WTC11 (cell line): ENCODE results near the gene MAP1LC3A. TPM values are rescaled to one million over a fixed set of nuclear protein-coding genes. Genes with fewer than 3 reads are reported as not detected.

Source experiments
- ATAC-seq: fragments of 200-7000 bp; cut with Tn5 transposase; 2 replicates; pipeline ENCODE4 v1.10.0; 2021; ENCODE audit warnings: mild to moderate bottlenecking, moderate library complexity
- CTCF ChIA-PET: fragments of 300-600 bp; sonication (Branson Sonifier 250); formaldehyde crosslinking; loops from one replicate; lab custom pipeline; 2021; ENCODE audit warnings: antibody characterized with exemption; lab: Charles Lee
- POLR2A ChIA-PET: fragments of 350-600 bp; sonication (Branson Sonifier 250); formaldehyde crosslinking; loops from one replicate; lab custom pipeline; 2021; ENCODE audit warnings: antibody characterized with exemption; lab: Charles Lee
- DNase-seq: peaks from one replicate; pipeline ENCODE4 v3.0.0; 2021; ENCODE audit warnings: low spot score
- H3K27ac Mint-ChIP-seq: 2 replicates; pipeline ENCODE4 v1.8.0; 2021; ENCODE audit warnings: mixed read lengths
- H3K27me3 Mint-ChIP-seq: 2 replicates; pipeline ENCODE4 v1.8.0; 2021; ENCODE audit warnings: low read depth, mild to moderate bottlenecking, moderate library complexity, mixed read lengths
- H3K36me3 Mint-ChIP-seq: 2 replicates; pipeline ENCODE4 v1.8.0; 2021; ENCODE audit warnings: mixed read lengths
- H3K4me1 Mint-ChIP-seq: 2 replicates; pipeline ENCODE4 v1.8.0; 2022; ENCODE audit warnings: mixed read lengths
- H3K4me3 Mint-ChIP-seq: 2 replicates; pipeline ENCODE4 v1.8.0; 2021; ENCODE audit warnings: mild to moderate bottlenecking, moderate library complexity, mixed read lengths
- H3K9me3 Mint-ChIP-seq: 2 replicates; pipeline ENCODE4 v1.8.0; 2021; ENCODE audit warnings: mixed read lengths
- CBFB ChIP-seq: sonication (generic); formaldehyde crosslinking; IDR thresholded peaks from 2 replicates; pipeline ENCODE4 v1.8.1; 2022; ENCODE audit warnings: mild to moderate bottlenecking, low read depth, missing genetic modification reagents
- FOXK1 ChIP-seq: sonication (generic); formaldehyde crosslinking; IDR thresholded peaks from 2 replicates; pipeline ENCODE4 v1.8.0; 2022; ENCODE audit warnings: mild to moderate bottlenecking, moderate library complexity, missing genetic modification reagents
- HMGA2 ChIP-seq: fragments of 250-450 bp; sonication (Bioruptor Pico); IDR thresholded peaks from 2 replicates; pipeline ENCODE4 v1.4.0; 2021; ENCODE audit warnings: mild to moderate bottlenecking, moderate library complexity
- NR3C1 ChIP-seq: sonication (generic); formaldehyde crosslinking; conservative IDR thresholded peaks from 2 replicates; pipeline ENCODE4 v1.8.1; 2023; ENCODE audit warnings: low read depth, mild to moderate bottlenecking, missing genetic modification reagents
- ZNF219 ChIP-seq: sonication (generic); formaldehyde crosslinking; IDR thresholded peaks from 2 replicates; pipeline ENCODE4 v1.8.0; 2023; ENCODE audit warnings: missing genetic modification reagents, mild to moderate bottlenecking, borderline replicate concordance
- ZNF232 ChIP-seq: sonication (generic); formaldehyde crosslinking; IDR thresholded peaks from 2 replicates; pipeline ENCODE4 v1.8.0; 2022; ENCODE audit warnings: mild to moderate bottlenecking, missing genetic modification reagents
- ZNF317 ChIP-seq: sonication (generic); formaldehyde crosslinking; IDR thresholded peaks from 2 replicates; pipeline ENCODE4 v1.8.1; 2023; ENCODE audit warnings: low read depth, mild to moderate bottlenecking, moderate library complexity, missing genetic modification reagents, borderline replicate concordance
- total RNA-seq: library from RNA; stranded (reverse); gene quantifications from 3 replicates; pipeline ENCODE4 v1.2.3, GENCODE V29; 2021
- TF ChIP-seq, protein P1 (sequence below): sonication (generic); formaldehyde crosslinking; IDR thresholded peaks from 2 replicates; pipeline ENCODE4 v1.8.1; 2023; ENCODE audit warnings: mild to moderate bottlenecking, missing genetic modification reagents
- TF ChIP-seq, protein P2 (sequence below): fragments of 250-450 bp; sonication (Bioruptor Pico); IDR thresholded peaks from 2 replicates; pipeline ENCODE4 v1.9.0; 2021; ENCODE audit warnings: mild to moderate bottlenecking
- TF ChIP-seq, protein P3 (sequence below): fragments of 250-450 bp; sonication (Bioruptor Pico); IDR thresholded peaks from 2 replicates; pipeline ENCODE4 v1.9.0; 2021; ENCODE audit warnings: mild to moderate bottlenecking
- TF ChIP-seq, protein P4 (sequence below): fragments of 250-450 bp; sonication (Bioruptor Pico); IDR thresholded peaks from 2 replicates; pipeline ENCODE4 v2.1.2; 2022; ENCODE audit warnings: mild to moderate bottlenecking, moderate library complexity
- TF ChIP-seq, protein P5 (sequence below): sonication (generic); formaldehyde crosslinking; IDR thresholded peaks from 2 replicates; pipeline ENCODE4 v1.8.0; 2022; ENCODE audit warnings: mild to moderate bottlenecking, missing genetic modification reagents
- TF ChIP-seq, protein P6 (sequence below): sonication (generic); formaldehyde crosslinking; IDR thresholded peaks from 2 replicates; pipeline ENCODE4 v1.8.1; 2022; ENCODE audit warnings: low read depth, missing genetic modification reagents, borderline replicate concordance
- TF ChIP-seq, protein P7 (sequence below): sonication (generic); formaldehyde crosslinking; IDR thresholded peaks from 2 replicates; pipeline ENCODE4 v1.8.0; 2022; ENCODE audit warnings: missing genetic modification reagents
- TF ChIP-seq, protein P8 (sequence below): sonication (generic); formaldehyde crosslinking; IDR thresholded peaks from 2 replicates; pipeline ENCODE4 v1.8.1; 2022; ENCODE audit warnings: mild to moderate bottlenecking, missing genetic modification reagents, moderate library complexity, borderline replicate concordance

Gene MAP1LC3A
- total RNA-seq, 1 experiment from 2014 or later, result 7.5 TPM

DNA sequence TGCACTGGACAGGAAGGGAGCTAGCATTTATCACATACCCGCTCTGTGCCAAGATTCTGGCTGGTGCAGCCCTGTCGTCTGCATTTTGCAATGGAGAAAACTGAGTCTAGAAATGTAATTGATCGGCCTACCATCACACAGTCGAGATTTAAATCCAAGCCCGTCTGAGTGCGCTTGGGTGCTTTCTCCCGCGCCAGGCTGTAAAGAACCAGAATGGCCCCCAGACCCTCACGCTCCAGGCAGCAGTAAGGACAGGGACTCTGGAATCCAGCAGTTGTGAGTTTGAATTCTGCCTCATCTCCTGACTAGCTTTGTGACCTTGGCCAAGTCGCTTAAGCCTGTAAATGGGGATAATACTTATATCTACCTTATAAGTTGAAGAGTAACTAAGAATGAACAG, 31.5 kb upstream of the MAP1LC3A start:
- peaks cover 8% of the 10 kb centered on the region for H3K4me1 Mint-ChIP-seq
- ChIA-PET CTCF (interaction anchor here (0.8 to 2.3 kb wide), 2 partner anchors 187 to 336 kb away, joined by 5 to 6 read pairs; no protein-coding TSS in a partner anchor), POLR2A (no interaction called here)
- H3K27ac Mint-ChIP-seq, result no peak overlapping the region; the same call in 1 of the 2 replicates
- no peak for TF ChIP-seq FOXK1 (CRISPR knock-in tag)
- TF ChIP-seq, protein P1, sequence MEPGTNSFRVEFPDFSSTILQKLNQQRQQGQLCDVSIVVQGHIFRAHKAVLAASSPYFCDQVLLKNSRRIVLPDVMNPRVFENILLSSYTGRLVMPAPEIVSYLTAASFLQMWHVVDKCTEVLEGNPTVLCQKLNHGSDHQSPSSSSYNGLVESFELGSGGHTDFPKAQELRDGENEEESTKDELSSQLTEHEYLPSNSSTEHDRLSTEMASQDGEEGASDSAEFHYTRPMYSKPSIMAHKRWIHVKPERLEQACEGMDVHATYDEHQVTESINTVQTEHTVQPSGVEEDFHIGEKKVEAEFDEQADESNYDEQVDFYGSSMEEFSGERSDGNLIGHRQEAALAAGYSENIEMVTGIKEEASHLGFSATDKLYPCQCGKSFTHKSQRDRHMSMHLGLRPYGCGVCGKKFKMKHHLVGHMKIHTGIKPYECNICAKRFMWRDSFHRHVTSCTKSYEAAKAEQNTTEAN (CRISPR knock-in tag), result no peak
- TF ChIP-seq CBFB (CRISPR knock-in tag), result no peak
- TF ChIP-seq ZNF317, result no peak
- TF ChIP-seq, protein P2, sequence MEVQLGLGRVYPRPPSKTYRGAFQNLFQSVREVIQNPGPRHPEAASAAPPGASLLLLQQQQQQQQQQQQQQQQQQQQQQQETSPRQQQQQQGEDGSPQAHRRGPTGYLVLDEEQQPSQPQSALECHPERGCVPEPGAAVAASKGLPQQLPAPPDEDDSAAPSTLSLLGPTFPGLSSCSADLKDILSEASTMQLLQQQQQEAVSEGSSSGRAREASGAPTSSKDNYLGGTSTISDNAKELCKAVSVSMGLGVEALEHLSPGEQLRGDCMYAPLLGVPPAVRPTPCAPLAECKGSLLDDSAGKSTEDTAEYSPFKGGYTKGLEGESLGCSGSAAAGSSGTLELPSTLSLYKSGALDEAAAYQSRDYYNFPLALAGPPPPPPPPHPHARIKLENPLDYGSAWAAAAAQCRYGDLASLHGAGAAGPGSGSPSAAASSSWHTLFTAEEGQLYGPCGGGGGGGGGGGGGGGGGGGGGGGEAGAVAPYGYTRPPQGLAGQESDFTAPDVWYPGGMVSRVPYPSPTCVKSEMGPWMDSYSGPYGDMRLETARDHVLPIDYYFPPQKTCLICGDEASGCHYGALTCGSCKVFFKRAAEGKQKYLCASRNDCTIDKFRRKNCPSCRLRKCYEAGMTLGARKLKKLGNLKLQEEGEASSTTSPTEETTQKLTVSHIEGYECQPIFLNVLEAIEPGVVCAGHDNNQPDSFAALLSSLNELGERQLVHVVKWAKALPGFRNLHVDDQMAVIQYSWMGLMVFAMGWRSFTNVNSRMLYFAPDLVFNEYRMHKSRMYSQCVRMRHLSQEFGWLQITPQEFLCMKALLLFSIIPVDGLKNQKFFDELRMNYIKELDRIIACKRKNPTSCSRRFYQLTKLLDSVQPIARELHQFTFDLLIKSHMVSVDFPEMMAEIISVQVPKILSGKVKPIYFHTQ (CRISPR knock-in tag), result no peak
- TF ChIP-seq ZNF219, result no peak
- TF ChIP-seq, protein P3, sequence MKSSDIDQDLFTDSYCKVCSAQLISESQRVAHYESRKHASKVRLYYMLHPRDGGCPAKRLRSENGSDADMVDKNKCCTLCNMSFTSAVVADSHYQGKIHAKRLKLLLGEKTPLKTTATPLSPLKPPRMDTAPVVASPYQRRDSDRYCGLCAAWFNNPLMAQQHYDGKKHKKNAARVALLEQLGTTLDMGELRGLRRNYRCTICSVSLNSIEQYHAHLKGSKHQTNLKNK, result no peak
- TF ChIP-seq NR3C1 (CRISPR knock-in tag), result no peak
- no peak for TF ChIP-seq HMGA2 (CRISPR knock-in tag)
- TF ChIP-seq, protein P4, sequence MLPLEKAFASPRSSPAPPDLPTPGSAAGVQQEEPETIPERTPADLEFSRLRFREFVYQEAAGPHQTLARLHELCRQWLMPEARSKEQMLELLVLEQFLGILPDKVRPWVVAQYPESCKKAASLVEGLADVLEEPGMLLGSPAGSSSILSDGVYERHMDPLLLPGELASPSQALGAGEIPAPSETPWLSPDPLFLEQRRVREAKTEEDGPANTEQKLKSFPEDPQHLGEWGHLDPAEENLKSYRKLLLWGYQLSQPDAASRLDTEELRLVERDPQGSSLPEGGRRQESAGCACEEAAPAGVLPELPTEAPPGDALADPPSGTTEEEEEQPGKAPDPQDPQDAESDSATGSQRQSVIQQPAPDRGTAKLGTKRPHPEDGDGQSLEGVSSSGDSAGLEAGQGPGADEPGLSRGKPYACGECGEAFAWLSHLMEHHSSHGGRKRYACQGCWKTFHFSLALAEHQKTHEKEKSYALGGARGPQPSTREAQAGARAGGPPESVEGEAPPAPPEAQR, result no peak
- TF ChIP-seq, protein P5, sequence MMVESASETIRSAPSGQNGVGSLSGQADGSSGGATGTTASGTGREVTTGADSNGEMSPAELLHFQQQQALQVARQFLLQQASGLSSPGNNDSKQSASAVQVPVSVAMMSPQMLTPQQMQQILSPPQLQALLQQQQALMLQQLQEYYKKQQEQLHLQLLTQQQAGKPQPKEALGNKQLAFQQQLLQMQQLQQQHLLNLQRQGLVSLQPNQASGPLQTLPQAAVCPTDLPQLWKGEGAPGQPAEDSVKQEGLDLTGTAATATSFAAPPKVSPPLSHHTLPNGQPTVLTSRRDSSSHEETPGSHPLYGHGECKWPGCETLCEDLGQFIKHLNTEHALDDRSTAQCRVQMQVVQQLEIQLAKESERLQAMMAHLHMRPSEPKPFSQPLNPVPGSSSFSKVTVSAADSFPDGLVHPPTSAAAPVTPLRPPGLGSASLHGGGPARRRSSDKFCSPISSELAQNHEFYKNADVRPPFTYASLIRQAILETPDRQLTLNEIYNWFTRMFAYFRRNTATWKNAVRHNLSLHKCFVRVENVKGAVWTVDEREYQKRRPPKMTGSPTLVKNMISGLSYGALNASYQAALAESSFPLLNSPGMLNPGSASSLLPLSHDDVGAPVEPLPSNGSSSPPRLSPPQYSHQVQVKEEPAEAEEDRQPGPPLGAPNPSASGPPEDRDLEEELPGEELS (CRISPR knock-in tag), result no peak
- TF ChIP-seq, protein P6, sequence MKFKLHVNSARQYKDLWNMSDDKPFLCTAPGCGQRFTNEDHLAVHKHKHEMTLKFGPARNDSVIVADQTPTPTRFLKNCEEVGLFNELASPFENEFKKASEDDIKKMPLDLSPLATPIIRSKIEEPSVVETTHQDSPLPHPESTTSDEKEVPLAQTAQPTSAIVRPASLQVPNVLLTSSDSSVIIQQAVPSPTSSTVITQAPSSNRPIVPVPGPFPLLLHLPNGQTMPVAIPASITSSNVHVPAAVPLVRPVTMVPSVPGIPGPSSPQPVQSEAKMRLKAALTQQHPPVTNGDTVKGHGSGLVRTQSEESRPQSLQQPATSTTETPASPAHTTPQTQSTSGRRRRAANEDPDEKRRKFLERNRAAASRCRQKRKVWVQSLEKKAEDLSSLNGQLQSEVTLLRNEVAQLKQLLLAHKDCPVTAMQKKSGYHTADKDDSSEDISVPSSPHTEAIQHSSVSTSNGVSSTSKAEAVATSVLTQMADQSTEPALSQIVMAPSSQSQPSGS (CRISPR knock-in tag), result no peak
- no peak for TF ChIP-seq ZNF232 (CRISPR knock-in tag)
- TF ChIP-seq, protein P7, sequence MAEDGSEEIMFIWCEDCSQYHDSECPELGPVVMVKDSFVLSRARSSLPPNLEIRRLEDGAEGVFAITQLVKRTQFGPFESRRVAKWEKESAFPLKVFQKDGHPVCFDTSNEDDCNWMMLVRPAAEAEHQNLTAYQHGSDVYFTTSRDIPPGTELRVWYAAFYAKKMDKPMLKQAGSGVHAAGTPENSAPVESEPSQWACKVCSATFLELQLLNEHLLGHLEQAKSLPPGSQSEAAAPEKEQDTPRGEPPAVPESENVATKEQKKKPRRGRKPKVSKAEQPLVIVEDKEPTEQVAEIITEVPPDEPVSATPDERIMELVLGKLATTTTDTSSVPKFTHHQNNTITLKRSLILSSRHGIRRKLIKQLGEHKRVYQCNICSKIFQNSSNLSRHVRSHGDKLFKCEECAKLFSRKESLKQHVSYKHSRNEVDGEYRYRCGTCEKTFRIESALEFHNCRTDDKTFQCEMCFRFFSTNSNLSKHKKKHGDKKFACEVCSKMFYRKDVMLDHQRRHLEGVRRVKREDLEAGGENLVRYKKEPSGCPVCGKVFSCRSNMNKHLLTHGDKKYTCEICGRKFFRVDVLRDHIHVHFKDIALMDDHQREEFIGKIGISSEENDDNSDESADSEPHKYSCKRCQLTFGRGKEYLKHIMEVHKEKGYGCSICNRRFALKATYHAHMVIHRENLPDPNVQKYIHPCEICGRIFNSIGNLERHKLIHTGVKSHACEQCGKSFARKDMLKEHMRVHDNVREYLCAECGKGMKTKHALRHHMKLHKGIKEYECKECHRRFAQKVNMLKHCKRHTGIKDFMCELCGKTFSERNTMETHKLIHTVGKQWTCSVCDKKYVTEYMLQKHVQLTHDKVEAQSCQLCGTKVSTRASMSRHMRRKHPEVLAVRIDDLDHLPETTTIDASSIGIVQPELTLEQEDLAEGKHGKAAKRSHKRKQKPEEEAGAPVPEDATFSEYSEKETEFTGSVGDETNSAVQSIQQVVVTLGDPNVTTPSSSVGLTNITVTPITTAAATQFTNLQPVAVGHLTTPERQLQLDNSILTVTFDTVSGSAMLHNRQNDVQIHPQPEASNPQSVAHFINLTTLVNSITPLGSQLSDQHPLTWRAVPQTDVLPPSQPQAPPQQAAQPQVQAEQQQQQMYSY (CRISPR knock-in tag), result no peak
- TF ChIP-seq, protein P8, sequence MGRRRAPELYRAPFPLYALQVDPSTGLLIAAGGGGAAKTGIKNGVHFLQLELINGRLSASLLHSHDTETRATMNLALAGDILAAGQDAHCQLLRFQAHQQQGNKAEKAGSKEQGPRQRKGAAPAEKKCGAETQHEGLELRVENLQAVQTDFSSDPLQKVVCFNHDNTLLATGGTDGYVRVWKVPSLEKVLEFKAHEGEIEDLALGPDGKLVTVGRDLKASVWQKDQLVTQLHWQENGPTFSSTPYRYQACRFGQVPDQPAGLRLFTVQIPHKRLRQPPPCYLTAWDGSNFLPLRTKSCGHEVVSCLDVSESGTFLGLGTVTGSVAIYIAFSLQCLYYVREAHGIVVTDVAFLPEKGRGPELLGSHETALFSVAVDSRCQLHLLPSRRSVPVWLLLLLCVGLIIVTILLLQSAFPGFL (CRISPR knock-in tag), result no peak
- no peak for ATAC-seq
- H3K36me3 Mint-ChIP-seq, result peaks cover 32% of the 10 kb centered on the region
- H3K4me3 Mint-ChIP-seq, result no peak overlapping the region
- no peaks in the 10 kb centered on the region for H3K9me3 Mint-ChIP-seq
- DNase-seq, result no peak
- H3K27me3 Mint-ChIP-seq, result no peaks in the 10 kb centered on the region
